ENCODE measurements around the gene TSPAN13. TPM values are rescaled to one million over a fixed set of nuclear protein-coding genes. Genes with fewer than 3 reads are reported as not detected.

Gene TSPAN13
- total RNA-seq, 1 donor from 2014 or later, result 4.4 TPM

GRCh38 chr7:16726189-16726588 is 27.4 kb upstream of the TSPAN13 start:
- Histone ChIP-seq H3K36me3 (no peaks in the 10 kb centered on the region), H3K9me3 (no peaks in the 10 kb centered on the region), H3K4me1 (no peaks in the 10 kb centered on the region), H3K4me3 (no peak overlapping the region), H3K27ac (no peak overlapping the region), H3K27me3 (no peaks in the 10 kb centered on the region)
- TF ChIP-seq CTCF (IDR thresholded peaks at IDR 0.05), result no peak
- DNase-seq (ENCODE audit: low spot score in 2 of 2), result no peak
- intact Hi-C loops (cut with DNase I), result no loop called here

GRCh38 chr7:16727736-16728135 is 25.8 kb upstream of the TSPAN13 start:
- intact Hi-C loops (cut with DNase I), result no loop called here
- Histone ChIP-seq H3K27ac (no peak overlapping the region), H3K4me1 (no peaks in the 10 kb centered on the region), H3K4me3 (no peak overlapping the region), H3K9me3 (no peaks in the 10 kb centered on the region), H3K27me3 (no peaks in the 10 kb centered on the region), H3K36me3 (no peaks in the 10 kb centered on the region)
- no peak for DNase-seq (ENCODE audit: low spot score in 2 of 2)
- TF ChIP-seq CTCF (IDR thresholded peaks at IDR 0.05), result no peak

DNA sequence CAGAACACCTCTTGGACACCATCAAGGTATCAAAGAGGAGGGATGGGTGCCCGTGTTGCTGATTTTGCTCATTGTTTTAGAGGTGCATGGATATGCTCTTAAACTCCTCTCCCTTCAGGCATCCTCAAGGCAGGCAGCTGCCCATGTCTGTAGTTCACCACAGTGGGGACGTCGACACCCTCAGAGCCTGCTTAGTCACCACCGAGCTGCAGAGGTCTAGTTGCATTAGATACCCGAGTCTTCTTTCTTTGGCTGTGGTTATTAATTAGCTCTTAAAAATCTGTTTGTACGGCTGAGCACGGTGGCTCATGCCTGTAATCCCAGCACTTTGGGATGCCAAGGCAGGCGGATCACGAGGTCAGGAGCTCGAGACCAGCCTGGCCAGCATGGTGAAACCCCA is 24.7 kb upstream of the TSPAN13 start:
- DNase-seq (ENCODE audit: low spot score in 2 of 2), result no peak
- Histone ChIP-seq H3K27me3 (no peaks in the 10 kb centered on the region), H3K36me3 (no peaks in the 10 kb centered on the region), H3K27ac (no peak overlapping the region), H3K9me3 (no peaks in the 10 kb centered on the region), H3K4me1 (no peaks in the 10 kb centered on the region), H3K4me3 (no peak overlapping the region)
- no peak for TF ChIP-seq CTCF (IDR thresholded peaks at IDR 0.05)
- intact Hi-C loops (cut with DNase I), result no loop called here

GRCh38 chr7:16729541-16729940 is 24.0 kb upstream of the TSPAN13 start:
- intact Hi-C loops (cut with DNase I), result no loop called here
- Histone ChIP-seq H3K4me1 (no peaks in the 10 kb centered on the region), H3K36me3 (no peaks in the 10 kb centered on the region), H3K27ac (no peak overlapping the region), H3K27me3 (no peaks in the 10 kb centered on the region), H3K4me3 (no peak overlapping the region), H3K9me3 (no peaks in the 10 kb centered on the region)
- DNase-seq (ENCODE audit: low spot score in 2 of 2), result no peak
- no peak for TF ChIP-seq CTCF (IDR thresholded peaks at IDR 0.05)

DNA sequence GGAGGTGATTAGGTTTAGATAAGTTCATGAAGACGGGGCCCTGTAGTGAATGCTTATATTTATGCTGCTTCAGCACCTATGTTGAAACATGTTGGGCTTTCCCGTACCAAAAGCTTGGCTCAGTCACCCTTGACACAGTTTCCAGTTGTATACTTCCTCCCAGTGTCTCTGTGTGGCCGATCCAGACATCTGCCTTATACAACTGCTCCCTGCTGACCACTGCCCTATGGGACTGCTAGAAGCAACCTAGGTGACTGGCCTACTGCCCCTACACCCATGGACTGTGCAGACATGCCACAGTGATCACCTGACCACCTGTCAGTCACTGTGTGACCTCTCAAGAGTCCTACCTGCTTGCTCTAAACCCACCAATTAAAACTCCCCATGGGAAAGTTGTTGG is 22.6 kb upstream of the TSPAN13 start:
- Histone ChIP-seq H3K27ac (no peak overlapping the region), H3K9me3 (no peaks in the 10 kb centered on the region), H3K4me1 (no peaks in the 10 kb centered on the region), H3K27me3 (no peaks in the 10 kb centered on the region), H3K36me3 (no peaks in the 10 kb centered on the region), H3K4me3 (no peak overlapping the region)
- TF ChIP-seq CTCF (IDR thresholded peaks at IDR 0.05), result no peak
- no peak for DNase-seq (ENCODE audit: low spot score in 2 of 2)
- intact Hi-C loops (cut with DNase I), result no loop called here

GRCh38 chr7:16732828-16733227 is 20.7 kb upstream of the TSPAN13 start:
- no peak for TF ChIP-seq CTCF (IDR thresholded peaks at IDR 0.05)

More at GRCh38 chr7:16732828-16733227, 20.7 kb upstream of the TSPAN13 start:
- Histone ChIP-seq H3K27me3 (no peaks in the 10 kb centered on the region), H3K4me1 (no peaks in the 10 kb centered on the region), H3K9me3 (no peaks in the 10 kb centered on the region), H3K4me3 (no peak overlapping the region), H3K36me3 (no peaks in the 10 kb centered on the region), H3K27ac (no peak overlapping the region)
- intact Hi-C loops (cut with DNase I), result no loop called here
- DNase-seq (ENCODE audit: low spot score in 2 of 2), result no peak

Data from ascending aorta (tissue), 2 donors.